Pons (tissue), 1 donor: ENCODE measurements around the gene KCNQ4.
A peak's percentile ranks its signal among the peaks of the same experiment; 100 is the strongest.

Experiments used
- DNase-seq: peaks from one replicate; pipeline ENCODE4 v3.0.0-alpha.2; 2016; ENCODE audit warnings: low spot score

KCNQ4 gene

DNA sequence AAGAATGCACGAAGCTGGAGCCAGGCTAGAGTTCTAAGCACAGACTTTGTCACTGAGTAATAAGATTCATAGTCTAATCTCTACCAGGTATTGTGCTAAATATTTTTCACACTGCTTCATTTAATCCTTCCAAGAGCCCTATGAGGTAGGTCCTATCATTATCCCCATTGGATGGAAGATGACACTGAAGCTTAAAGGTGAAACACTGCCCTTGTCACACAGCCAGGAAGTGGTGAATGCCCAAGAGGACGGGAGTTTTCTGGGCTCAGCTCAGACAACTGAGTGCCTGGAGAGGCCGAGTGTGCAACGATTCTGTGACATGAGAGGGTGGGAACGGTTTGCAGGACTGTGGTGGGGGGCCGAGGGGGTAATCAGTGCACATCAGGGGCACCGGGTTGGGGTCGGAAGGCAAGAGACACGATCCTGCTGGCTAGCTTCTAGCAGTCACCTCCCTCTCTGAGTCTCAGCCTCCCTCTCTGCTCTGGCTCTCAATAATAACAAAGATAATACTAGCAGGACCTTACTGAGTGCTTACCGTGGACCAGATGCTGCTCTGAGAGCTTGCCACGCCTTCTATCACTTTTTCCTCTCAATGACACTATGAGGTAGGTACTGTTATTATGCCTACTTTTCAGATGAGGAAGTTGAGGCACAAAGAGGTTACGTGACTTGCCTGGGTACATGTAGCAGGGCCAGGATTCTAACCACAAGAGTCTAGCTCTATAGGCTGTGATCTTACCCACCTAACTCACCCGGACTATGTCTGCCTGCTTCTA is 12.4 kb downstream of the KCNQ4 start:
- DNase-seq = no peak

DNA sequence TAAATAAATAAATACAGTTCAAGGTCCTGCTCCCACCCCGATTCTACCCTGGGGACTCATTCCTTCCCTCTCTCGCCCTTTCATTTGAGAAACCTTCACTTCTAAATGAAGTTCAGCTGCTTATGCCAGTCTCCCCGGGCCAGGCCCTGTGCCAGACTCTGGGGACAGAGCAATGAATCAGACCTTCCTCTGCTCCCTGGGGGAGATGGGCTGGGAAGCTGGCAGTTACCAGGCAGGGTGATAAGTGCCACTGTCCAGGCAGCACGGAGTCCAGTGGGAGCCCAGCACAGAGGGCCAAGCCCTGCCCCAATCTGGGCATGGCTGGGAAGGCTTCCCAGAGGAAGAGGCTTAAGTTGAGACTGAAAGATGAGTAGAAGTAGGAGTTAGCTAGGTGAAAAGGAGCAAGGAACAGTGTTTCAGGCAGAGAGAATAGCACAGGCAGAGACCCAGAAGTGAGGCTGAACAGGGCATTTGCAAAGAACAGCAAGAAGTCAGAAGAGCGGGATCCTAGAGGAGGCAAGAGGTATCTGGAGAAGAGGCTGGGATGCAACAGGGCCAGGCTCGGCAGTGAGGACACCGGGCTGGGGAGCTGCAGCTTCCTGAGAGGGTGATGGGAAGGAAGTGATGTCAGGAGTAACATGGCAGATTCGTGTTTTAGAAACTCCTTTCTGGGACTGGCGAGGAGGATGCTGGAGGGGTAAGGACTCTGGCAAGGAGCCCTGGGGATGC is 13.5 kb downstream of the KCNQ4 start:
- DNase-seq = no peak

- no peak for DNase-seq
These were observed 14.1 kb downstream of the KCNQ4 start for GRCh38 chr1:40797668-40798010.

- DNase-seq = no peak
These were observed 15.0 kb downstream of the KCNQ4 start for GRCh38 chr1:40798366-40799281.

DNA sequence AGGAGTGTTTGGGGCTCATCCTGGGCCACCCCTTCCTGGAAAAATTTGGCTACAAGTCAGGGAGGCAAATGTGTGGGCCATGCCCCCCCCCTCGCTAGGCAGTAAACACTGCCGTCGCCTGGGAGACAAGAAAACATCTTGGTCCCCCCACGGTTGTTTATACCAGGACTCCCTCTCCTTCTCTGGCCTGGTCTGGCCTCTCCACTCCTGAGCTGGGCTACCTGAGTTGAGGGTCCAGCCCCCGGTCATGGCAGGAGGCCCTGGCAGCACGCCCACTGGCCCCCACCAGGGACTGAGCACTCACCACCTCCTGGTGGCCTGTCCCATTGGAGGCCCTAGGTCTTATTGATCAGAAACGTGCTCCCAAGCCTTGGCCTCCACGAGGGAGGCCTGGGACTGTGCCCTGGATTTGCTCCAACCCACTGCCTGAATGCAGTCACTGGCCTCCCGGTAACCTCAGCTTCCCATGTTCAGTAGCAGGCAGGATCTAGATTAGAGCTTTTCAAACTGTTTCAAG is 15.8 kb downstream of the KCNQ4 start:
- DNase-seq = no peak

GRCh38 chr1:40801742-40802077 is 18.1 kb downstream of the KCNQ4 start:
- DNase-seq = no peak

- no peak for DNase-seq
These were observed 18.6 kb downstream of the KCNQ4 start for GRCh38 chr1:40802078-40802741.

DNA sequence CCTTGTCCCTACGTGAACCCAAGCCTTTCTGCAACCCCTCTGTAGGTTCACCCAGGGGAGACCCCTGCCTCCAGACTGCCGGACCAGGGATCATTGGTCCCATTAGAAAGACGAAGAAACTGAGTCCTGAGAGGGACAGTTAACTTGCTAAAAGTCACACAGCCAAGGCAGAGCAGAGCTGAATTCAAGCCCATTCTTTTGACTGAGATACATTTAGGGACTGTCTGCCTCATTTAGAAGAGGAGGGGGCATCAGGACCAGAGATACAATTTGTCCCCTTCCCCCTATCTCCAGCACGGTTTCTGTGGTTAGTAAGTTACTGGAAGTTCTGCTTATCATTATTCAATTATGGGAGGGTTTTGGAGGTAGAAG is 19.1 kb downstream of the KCNQ4 start:
- DNase-seq = no peak

GRCh38 chr1:40803447-40803846 is 19.9 kb downstream of the KCNQ4 start:
- no peak for DNase-seq

DNA sequence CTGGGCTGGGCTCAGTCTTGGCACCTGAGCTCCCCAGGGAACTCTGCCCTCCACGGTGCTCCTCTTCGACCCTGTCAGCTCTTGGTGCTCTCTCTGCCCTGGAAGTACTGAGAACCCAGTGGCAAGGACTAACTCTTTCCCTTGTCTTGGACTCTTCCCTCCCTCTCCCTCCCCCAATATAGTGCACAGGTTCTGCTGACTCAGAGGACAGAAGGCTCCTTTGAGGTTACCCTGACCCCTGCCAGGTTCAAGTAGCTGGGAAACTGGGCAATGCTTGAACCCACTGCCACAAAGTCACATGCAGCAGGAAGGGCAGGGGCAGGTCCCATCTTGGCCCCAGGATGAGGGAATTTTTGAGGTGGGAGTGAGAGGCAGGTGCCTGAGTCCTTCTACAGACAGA is 20.3 kb downstream of the KCNQ4 start:
- DNase-seq = no peak

DNA sequence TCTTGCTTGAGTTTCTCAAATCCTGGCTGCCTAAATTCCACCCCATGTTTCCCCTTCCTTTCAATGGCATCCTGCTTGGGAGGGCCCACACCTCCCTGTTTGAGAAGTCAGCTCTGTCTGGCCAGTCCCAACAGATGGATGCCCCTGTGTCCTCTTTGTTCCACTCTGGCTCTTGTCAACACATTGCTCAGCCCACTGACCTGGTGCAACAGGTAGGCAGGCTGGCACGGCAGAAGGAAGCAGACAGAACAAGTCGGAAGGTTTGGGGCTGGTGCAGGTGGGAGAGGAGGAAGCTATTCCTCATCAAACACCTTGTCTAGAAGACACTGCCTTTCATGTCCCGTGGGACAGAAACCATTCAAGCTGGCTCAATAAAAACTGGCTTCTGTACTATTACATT is 22.7 kb downstream of the KCNQ4 start:
- no peak for DNase-seq

DNA sequence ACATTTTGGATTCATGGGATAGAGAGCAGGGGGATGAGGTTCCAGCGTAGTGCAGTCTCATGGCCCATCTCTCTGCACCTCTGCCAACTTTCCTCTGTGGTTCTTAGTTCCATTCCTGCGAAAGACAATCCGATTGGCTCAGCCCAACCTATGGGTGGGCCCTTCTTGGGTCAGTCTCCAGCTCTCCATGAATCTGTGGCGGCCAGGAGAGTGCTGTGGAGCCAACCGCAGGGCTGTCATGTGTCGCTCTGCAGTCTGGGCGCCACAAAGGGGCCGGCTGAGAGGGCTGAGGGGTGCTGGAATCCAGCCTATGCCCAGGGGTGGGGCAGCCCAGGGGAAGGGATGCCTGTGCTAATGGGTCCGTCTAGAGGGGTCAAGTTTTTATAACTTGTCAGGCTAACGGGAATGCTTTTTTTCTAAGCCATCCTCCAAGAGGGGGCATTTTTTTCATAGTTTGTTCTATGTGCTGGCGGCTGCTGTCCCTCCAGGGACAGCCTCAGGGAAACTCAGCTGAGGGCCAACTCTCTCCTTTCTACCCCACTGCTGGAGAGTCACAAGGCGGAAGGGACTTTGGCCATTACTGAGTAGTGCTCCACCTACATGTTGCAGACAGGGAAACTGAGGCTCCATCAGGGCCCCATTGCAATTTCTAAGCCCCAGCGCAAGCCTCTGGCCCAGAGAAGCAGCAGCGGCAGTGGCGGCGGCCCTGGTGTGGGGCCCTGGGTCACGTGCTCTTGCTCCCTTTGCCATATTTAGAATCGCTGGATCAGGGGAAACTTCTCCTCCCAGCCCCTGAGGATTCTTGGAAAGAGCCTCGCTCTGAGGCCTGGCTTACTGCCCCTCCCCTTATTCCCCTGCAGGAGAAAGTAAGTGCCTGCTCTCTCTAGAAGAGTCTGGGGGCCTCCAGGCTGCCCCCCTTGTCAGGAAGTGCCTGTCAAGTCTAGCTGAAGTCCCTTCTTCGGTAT is 23.4 kb downstream of the KCNQ4 start:
- DNase-seq = no peak

DNA sequence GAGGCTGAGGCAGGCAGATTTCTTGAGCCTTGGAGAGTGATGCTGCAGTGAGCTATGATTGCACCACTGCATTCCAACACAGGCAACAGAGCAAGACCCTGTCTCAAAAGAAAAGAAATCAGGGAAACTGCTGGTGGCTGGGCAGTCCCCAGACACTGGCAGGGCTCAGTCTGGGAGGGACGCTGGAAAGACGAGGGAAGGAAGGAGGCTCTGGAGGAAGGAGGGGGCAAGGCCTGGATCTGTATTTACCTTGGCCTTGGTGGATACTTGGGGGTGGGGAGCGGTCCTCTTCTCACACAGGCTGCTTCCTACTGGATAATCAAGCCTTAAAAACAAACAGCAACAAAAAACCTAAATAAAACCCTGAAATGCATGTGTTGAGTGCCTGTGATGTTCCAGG is 24.4 kb downstream of the KCNQ4 start:
- no peak for DNase-seq

DNA sequence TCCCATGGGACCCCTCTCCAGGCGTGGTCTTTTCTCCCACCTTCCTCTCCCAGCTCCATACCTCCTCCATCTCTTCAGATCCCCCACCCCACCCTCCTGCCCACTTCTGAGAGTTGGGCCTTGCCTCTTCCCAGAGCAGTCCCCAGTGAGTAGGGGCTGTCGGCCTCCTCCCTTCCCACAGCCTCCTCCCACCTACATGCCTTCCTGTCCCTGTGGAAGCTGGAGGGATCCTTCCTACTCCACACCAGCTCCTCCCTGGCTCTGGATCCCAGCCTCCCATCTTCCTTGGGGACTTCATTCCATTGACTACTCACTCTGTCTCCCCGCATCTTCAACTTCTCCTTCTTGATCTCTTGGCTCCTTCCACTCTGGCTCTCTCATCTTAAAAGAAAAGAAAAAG is 24.9 kb downstream of the KCNQ4 start:
- no peak for DNase-seq

GRCh38 chr1:40808909-40809308 is 25.3 kb downstream of the KCNQ4 start:
- DNase-seq = peak; percentile 24

DNA sequence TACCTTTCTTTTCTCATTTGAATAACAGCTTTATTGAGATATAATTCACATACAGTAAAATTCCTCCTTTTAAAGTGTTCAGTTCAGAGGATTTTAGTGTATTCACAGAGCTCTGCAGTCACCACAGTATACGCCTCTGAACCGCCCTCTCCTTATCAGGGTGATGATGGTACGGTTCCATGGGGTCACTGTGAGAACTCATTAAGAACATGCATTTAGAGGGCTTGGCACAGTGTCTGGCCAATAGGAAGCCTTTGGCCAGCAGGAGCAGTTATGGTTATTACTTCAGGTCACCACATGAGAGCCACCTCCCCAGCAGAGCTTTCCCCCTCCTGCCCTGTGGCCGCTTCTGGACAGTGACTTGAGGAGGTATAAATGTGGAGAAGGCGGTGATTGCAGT is 27.3 kb downstream of the KCNQ4 start:
- DNase-seq = no peak

DNA sequence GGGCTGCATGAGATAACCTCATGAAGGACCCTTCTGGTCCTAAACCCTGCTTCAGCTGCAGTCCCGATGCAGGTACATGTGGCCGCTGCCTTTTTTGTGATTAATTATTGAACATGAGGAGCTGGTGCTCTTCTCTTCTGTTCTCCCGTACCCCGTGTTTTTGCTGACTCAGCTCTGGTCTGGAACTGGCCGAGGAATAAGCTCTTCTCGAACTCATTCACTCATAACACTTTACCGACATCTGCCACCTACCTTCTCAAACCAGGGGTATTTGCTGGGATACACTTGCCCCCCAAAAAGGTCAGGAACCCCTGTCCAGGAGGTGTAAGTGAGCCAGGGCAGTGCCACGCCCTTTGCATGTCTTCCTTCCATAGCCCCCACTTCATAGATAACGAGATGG is 31.8 kb downstream of the KCNQ4 start:
- DNase-seq = no peak

DNA sequence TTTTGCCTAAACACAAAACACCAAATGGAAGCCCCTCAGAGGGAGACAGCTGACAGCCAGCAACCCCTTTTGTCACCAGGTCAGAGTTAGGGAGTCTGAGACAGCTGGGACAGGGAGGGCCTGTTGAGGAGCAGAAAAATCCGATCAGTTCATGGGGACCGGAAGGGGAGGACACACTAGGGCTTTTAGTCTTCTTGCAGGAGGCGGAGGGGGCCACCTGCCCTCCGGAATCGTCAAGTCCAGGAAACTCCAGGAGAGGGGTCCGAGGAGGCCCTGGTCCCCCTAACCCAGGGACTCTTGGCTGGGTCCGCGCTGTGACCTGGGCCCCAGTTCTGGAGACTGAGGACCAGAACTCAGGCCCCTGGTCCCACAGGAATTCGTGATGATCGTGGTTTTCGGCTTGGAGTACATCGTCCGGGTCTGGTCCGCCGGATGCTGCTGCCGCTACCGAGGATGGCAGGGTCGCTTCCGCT is 34.2 kb downstream of the KCNQ4 start:
- no peak for DNase-seq

GRCh38 chr1:40818264-40818961 is 34.8 kb downstream of the KCNQ4 start:
- DNase-seq = no peak

- DNase-seq = no peak
These were observed 35.5 kb downstream of the KCNQ4 start for GRCh38 chr1:40819101-40819500.
